ENCODE data around the gene C11orf54.

- TF ChIP-seq CTCF (IDR thresholded peaks at IDR 0.05 in 2 of 3, conservative IDR thresholded peaks at IDR 0.05 in 1 of 3; ENCODE audit: control insufficient read depth in 2 of 3, extremely low read depth in 1 of 3, insufficient read depth in 1 of 3, low read depth in 3 of 3, low read length in 3 of 3) (no peak), NR2C2 (IDR thresholded peaks at IDR 0.05; ENCODE audit: borderline replicate concordance, control insufficient read depth, insufficient read length, low read depth) (no peak), RAD21 (IDR thresholded peaks at IDR 0.05; ENCODE audit: insufficient read depth, low read depth, low read length) (no peak), ZNF274 (IDR thresholded peaks at IDR 0.05; ENCODE audit: insufficient read depth, insufficient read length) (no peak), CHD4 (IDR thresholded peaks at IDR 0.05) (no peak), EZH2 (IDR thresholded peaks at IDR 0.05; ENCODE audit: borderline replicate concordance, control insufficient read depth, low read depth, low read length) (no peak), POLR2A (IDR thresholded peaks at IDR 0.05; ENCODE audit: low read depth, low read length) (no peak), EP300 (IDR thresholded peaks at IDR 0.05; ENCODE audit: borderline replicate concordance in 1 of 2, control insufficient read depth in 1 of 2, low read depth in 2 of 2, low read length in 2 of 2) (no peak)
Observed at GRCh38 chr11:93784935-93785360, 43.5 kb downstream of the C11orf54 start.
